ENCODE data around the gene STX3.
"Not testable (repeated sequence)": the region's sequence is repeated elsewhere in the genome, so short reads cannot be mapped to it uniquely, and the experiment has no call there.

The STX3 gene

GRCh38 chr11:59758401-59759037 lies 3.3 kb downstream of the STX3 start:
- DNase-seq (ENCODE audit: low read depth in 2 of 2, low spot score in 1 of 2), result no peak

GRCh38 chr11:59759900-59760299 lies 4.7 kb downstream of the STX3 start:
- DNase-seq (ENCODE audit: low read depth in 2 of 2, low spot score in 1 of 2), result no peak

- no peak for DNase-seq (ENCODE audit: low read depth in 2 of 2, low spot score in 1 of 2)
Observed at GRCh38 chr11:59760771-59761170, 5.6 kb downstream of the STX3 start.

- no peak for DNase-seq (ENCODE audit: low read depth in 2 of 2, low spot score in 1 of 2)
Observed at GRCh38 chr11:59761993-59762392, 6.8 kb downstream of the STX3 start.

GRCh38 chr11:59765068-59765735 lies 10.0 kb downstream of the STX3 start:
- DNase-seq (ENCODE audit: low read depth in 2 of 2, low spot score in 1 of 2), result no peak

- DNase-seq (ENCODE audit: low read depth in 2 of 2, low spot score in 1 of 2), result no peak
Observed at GRCh38 chr11:59766542-59767224, 11.5 kb downstream of the STX3 start.

GRCh38 chr11:59767225-59767611 lies 12.0 kb downstream of the STX3 start:
- no peak for DNase-seq (ENCODE audit: low read depth in 2 of 2, low spot score in 1 of 2)

- no peak for DNase-seq (ENCODE audit: low read depth in 2 of 2, low spot score in 1 of 2)
Observed at GRCh38 chr11:59769111-59769510, 13.9 kb downstream of the STX3 start.

GRCh38 chr11:59769828-59770227 lies 14.7 kb downstream of the STX3 start:
- no peak for DNase-seq (ENCODE audit: low read depth in 2 of 2, low spot score in 1 of 2)

- no peak for DNase-seq (ENCODE audit: low read depth in 2 of 2, low spot score in 1 of 2)
Observed at GRCh38 chr11:59770319-59770718, 15.1 kb downstream of the STX3 start.

GRCh38 chr11:59770869-59771268 lies 15.7 kb downstream of the STX3 start:
- DNase-seq (ENCODE audit: low read depth in 2 of 2, low spot score in 1 of 2), result no peak

GRCh38 chr11:59771605-59772004 lies 16.4 kb downstream of the STX3 start:
- DNase-seq (ENCODE audit: low read depth in 2 of 2, low spot score in 1 of 2), result no peak

- no peak for DNase-seq (ENCODE audit: low read depth in 2 of 2, low spot score in 1 of 2)
Observed at GRCh38 chr11:59773083-59773440, 17.9 kb downstream of the STX3 start.

GRCh38 chr11:59776210-59777066 lies 21.3 kb downstream of the STX3 start:
- DNase-seq (ENCODE audit: low read depth in 2 of 2, low spot score in 1 of 2), result no peak

GRCh38 chr11:59777104-59777503 lies 21.9 kb downstream of the STX3 start:
- no peak for DNase-seq (ENCODE audit: low read depth in 2 of 2, low spot score in 1 of 2)

GRCh38 chr11:59778122-59778521 lies 22.9 kb downstream of the STX3 start:
- DNase-seq (ENCODE audit: low read depth in 2 of 2, low spot score in 1 of 2), result no peak

GRCh38 chr11:59779487-59779886 lies 24.3 kb downstream of the STX3 start:
- DNase-seq (ENCODE audit: low read depth in 2 of 2, low spot score in 1 of 2), result no peak

- DNase-seq (ENCODE audit: low read depth in 2 of 2, low spot score in 1 of 2), result no peak
Observed at GRCh38 chr11:59782080-59782479, 26.9 kb downstream of the STX3 start.

- no peak for DNase-seq (ENCODE audit: low read depth in 2 of 2, low spot score in 1 of 2)
Observed at GRCh38 chr11:59783632-59784090, 28.5 kb downstream of the STX3 start.

GRCh38 chr11:59784441-59784840 lies 29.3 kb downstream of the STX3 start:
- DNase-seq (ENCODE audit: low read depth in 2 of 2, low spot score in 1 of 2), result not testable (repeated sequence)

GRCh38 chr11:59785818-59786217 lies 30.6 kb downstream of the STX3 start:
- no peak for DNase-seq (ENCODE audit: low read depth in 2 of 2, low spot score in 1 of 2)

GRCh38 chr11:59787255-59787588 lies 32.0 kb downstream of the STX3 start:
- no peak for DNase-seq (ENCODE audit: low read depth in 2 of 2, low spot score in 1 of 2)

All from stimulated activated CD8-positive, alpha-beta memory T cell treated with anti-CD3 and anti-CD28 coated beads, Interleukin-4, amount 100 ng/mL, for 1 hour (primary cell).